ENCODE measurements around the gene LIN28B. TPM values are rescaled to one million over a fixed set of nuclear protein-coding genes. Genes with fewer than 3 reads are reported as not detected.

The LIN28B gene
- total and polyA plus RNA-seq, 2 of the 4 experiments (the other 2 are of a cell fraction): not detected

- WGBS, 2 experiments (ENCODE audit: extremely low coverage in 2 of 2, insufficient read length in 1 of 2): no CpG with 5 or more reads among the region's 1 CpG
- Histone ChIP-seq H3K14ac (replicated peaks; ENCODE audit: low read depth, low read length) (no peak overlapping the region), H3K4me3 (ENCODE audit: insufficient read depth, low read depth, low read length) (no peak overlapping the region), H2AK9ac (replicated peaks; ENCODE audit: low read depth, low read length, poor library complexity) (no peak overlapping the region), H3K23ac (ENCODE audit: low read depth, low read length) (no peak overlapping the region), H3K79me1 (ENCODE audit: low read depth in 1 of 2, low read length in 2 of 2) (no peaks in the 10 kb centered on the region), H2AFZ (replicated peaks; ENCODE audit: low read length, poor library complexity) (no peak overlapping the region), H4K8ac (ENCODE audit: low read depth in 2 of 2, low read length in 2 of 2) (no peak overlapping the region), H3K27me3 (ENCODE audit: control insufficient read depth, insufficient read depth, low read length) (peaks cover 1% of the 10 kb centered on the region; the same call in 1 of the 2 replicates), H2BK20ac (ENCODE audit: low read depth, low read length) (no peak overlapping the region), H3K27ac (ENCODE audit: insufficient read depth, low read length) (no peak overlapping the region), H3K9me3 (ENCODE audit: control insufficient read depth, insufficient read depth, low read length) (no peaks in the 10 kb centered on the region), H3K4me1 (ENCODE audit: control insufficient read depth, insufficient read depth, low read length) (no peaks in the 10 kb centered on the region), H4K91ac (ENCODE audit: insufficient read depth, low read depth, low read length) (no peak overlapping the region), H2BK120ac (ENCODE audit: low read depth, low read length) (no peak overlapping the region), H3K4ac (ENCODE audit: low read depth, low read length) (no peak overlapping the region), H2BK5ac (ENCODE audit: low read depth, low read length, poor library complexity, severe bottlenecking) (no peak overlapping the region), H4K5ac (ENCODE audit: low read depth, low read length) (no peak overlapping the region), H4K20me1 (ENCODE audit: insufficient read depth, low read length) (no peaks in the 10 kb centered on the region), H2BK15ac (ENCODE audit: low read depth, low read length) (no peak overlapping the region), H3K18ac (ENCODE audit: low read depth, low read length) (no peak overlapping the region), H3K36me3 (ENCODE audit: control insufficient read depth, insufficient read depth, low read length) (no peaks in the 10 kb centered on the region), H3K9me1 (ENCODE audit: insufficient read depth, low read length) (no peaks in the 10 kb centered on the region), H3K4me2 (ENCODE audit: low read depth, low read length) (no peak overlapping the region), H3K56ac (ENCODE audit: extremely low read depth, insufficient read depth, low read length) (no peak overlapping the region), H2AK5ac (ENCODE audit: low read depth, low read length) (no peak overlapping the region), H3K9ac (ENCODE audit: low read depth, low read length) (no peak overlapping the region)
- ChIA-PET CTCF (no interaction called here), POLR2A (ENCODE audit: unreplicated experiment) (no interaction called here)
- no peak for DNase-seq
- dilution Hi-C loops (cut with HindIII; ENCODE audit: low sequenced_read_pairs, unreplicated experiment): no loop called here
- intact Hi-C loops (cut with micrococcal nuclease): no loop called here
- no TSS peak for BruUV-seq (replicated peaks)
- in situ Hi-C loops (cut with MboI; ENCODE audit: low sequenced_read_pairs): no loop called here
- no peak for ATAC-seq (ENCODE audit: low read depth)
- TF ChIP-seq CHD1 (IDR thresholded peaks at IDR 0.05; ENCODE audit: low read depth, low read length) (no peak), ELK1 (IDR thresholded peaks at IDR 0.05; ENCODE audit: borderline replicate concordance, low read depth, low read length) (no peak), FOS (IDR thresholded peaks at IDR 0.05; ENCODE audit: low read depth, low read length) (no peak), RCOR1 (IDR thresholded peaks at IDR 0.05; ENCODE audit: insufficient replicate concordance, low read length) (no peak), MXI1 (IDR thresholded peaks at IDR 0.05; ENCODE audit: borderline replicate concordance, low read depth, low read length) (no peak), CTCF (conservative IDR thresholded peaks at IDR 0.05; ENCODE audit: low read depth, low read length) (no peak), RAD21 (IDR thresholded peaks at IDR 0.05; ENCODE audit: low read length) (no peak), NFE2L2 (IDR thresholded peaks at IDR 0.05; ENCODE audit: low read depth, low read length) (no peak), MAFK (IDR thresholded peaks at IDR 0.05; ENCODE audit: low read depth, low read length) (no peak), BHLHE40 (IDR thresholded peaks at IDR 0.05; ENCODE audit: low read depth, low read length) (no peak), POLR2A (IDR thresholded peaks at IDR 0.05; ENCODE audit: low read depth, low read length) (no peak), CEBPB (IDR thresholded peaks at IDR 0.05; ENCODE audit: low read depth, low read length) (no peak), SMC3 (IDR thresholded peaks at IDR 0.05; ENCODE audit: low read depth, low read length) (no peak), MAZ (IDR thresholded peaks at IDR 0.05; ENCODE audit: borderline replicate concordance, low read depth, low read length) (no peak), USF2 (IDR thresholded peaks at IDR 0.05; ENCODE audit: low read depth, low read length) (no peak), RFX5 (IDR thresholded peaks at IDR 0.05; ENCODE audit: low read depth, low read length) (no peak)
These were observed 77.6 kb downstream of the LIN28B start for GRCh38 chr6:105034470-105034869.
